GM12875 (cell line): Measurements from ENCODE around the gene ZNHIT3.

ENCODE experiments used
- H3K4me3 ChIP-seq: one replicate; pipeline ENCODE4 v1.5.1; 2011; ENCODE audit warnings: low read depth, low read length, control low read depth
- TF ChIP-seq, protein P1 (sequence below): IDR thresholded peaks from 2 replicates; pipeline ENCODE4 v1.5.1; 2011; ENCODE audit warnings: low read depth, mild to moderate bottlenecking, control low read depth, inconsistent platforms, low read length, moderate library complexity, borderline replicate concordance; ENCODE audit not compliant: insufficient read depth

The ZNHIT3 gene

DNA sequence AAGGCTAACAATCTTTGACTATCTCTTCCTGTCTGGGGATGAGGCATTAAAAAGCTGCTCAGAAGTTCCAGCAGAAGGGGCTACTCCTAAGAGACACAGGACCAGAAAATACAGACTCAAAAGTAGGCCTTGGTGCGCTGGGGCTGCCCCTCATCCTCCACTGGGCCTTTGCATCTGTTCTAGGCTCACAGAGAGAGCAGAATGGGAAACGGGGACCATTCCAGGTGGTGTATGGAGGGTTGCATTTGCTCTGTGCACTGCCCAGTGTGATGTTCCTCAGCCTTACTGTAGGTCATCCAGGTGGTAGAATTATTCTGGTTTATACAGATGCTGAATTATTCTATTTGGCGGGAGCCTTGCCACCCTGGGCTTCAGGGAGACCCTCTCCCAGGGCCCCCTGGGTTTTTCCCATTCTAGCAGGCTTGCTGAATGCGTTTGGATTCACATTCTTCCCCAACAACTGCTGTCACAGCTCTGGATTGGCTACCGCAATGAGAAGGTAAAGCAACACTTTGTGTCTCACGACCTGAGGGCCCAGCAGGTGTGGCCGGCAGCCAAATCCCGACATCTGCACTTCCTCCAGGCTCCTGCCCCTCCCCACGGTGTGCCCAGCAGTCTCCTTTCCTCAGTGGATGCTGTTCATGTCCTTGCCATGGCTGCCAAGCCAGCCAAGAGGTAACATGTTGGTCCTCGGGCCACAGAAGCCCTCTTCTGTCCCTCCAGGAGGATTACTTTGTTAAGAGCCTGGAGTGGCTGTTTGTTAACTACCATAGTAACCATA lies 25.0 kb upstream of the ZNHIT3 start:
- TF ChIP-seq, protein P1, sequence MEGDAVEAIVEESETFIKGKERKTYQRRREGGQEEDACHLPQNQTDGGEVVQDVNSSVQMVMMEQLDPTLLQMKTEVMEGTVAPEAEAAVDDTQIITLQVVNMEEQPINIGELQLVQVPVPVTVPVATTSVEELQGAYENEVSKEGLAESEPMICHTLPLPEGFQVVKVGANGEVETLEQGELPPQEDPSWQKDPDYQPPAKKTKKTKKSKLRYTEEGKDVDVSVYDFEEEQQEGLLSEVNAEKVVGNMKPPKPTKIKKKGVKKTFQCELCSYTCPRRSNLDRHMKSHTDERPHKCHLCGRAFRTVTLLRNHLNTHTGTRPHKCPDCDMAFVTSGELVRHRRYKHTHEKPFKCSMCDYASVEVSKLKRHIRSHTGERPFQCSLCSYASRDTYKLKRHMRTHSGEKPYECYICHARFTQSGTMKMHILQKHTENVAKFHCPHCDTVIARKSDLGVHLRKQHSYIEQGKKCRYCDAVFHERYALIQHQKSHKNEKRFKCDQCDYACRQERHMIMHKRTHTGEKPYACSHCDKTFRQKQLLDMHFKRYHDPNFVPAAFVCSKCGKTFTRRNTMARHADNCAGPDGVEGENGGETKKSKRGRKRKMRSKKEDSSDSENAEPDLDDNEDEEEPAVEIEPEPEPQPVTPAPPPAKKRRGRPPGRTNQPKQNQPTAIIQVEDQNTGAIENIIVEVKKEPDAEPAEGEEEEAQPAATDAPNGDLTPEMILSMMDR, result no peak
- H3K4me3 ChIP-seq, result no peak overlapping the region

DNA sequence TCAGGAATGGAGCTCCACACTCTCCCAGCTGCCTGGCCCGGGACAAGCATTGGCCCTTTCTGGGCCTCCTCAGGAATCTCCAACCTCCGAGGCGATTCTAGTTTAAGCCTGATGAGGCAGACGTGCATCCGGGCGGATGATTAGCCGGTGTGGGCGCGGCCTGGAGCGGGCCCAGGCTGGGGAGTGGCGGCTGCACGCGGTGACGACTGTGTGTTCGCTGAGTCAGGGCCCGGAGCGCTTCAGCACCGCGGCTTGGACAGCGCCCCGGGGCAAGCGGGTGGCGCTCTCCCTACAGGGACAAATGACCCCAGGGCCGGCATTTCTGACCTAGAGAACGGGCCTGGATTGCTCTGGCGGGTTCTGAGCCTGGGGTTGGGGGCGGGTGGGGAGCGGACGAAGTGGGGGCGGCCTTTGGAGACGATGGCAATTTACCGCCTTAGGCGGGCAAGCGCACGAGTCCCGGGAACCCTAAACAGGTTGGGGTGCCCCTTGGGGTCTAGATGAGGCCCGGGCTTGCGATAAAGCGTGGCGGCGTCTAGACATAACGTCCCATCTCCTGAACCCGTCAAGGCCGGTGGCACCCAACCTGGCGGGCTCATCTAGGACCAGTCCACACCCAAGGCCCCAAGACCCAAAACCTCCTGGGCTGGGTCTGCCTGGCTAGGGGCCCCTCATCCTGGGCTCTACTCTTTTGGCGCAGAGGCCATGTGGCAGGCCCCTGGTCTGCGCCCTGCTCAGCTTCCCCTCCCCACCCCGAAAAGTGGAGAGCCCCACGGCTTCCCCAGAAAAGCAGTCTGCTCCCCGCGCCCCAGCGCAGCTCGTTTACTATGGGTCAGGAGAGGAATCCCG lies 22.3 kb upstream of the ZNHIT3 start:
- TF ChIP-seq, protein P1, result no peak

DNA sequence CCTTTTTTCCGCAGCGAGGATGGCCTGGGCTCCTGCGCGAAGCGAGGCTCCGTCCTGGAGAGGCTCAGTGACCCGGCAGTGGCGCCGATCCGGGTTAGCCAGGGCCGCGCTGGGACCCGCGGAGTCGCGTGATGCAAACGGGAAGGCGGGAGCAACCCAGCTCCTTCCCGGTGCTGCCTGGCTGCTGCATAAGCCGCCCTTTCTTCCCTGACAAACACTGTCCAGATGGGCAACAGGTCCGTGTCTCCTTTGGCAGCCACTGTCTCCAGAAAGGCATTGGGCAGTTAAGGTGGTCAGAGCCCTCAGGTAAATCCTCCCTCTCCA lies 21.8 kb upstream of the ZNHIT3 start:
- H3K4me3 ChIP-seq, result no peak overlapping the region

More for the DNA sequence above, 22.3 kb upstream of the ZNHIT3 start:
- no peak overlapping the region for H3K4me3 ChIP-seq

DNA sequence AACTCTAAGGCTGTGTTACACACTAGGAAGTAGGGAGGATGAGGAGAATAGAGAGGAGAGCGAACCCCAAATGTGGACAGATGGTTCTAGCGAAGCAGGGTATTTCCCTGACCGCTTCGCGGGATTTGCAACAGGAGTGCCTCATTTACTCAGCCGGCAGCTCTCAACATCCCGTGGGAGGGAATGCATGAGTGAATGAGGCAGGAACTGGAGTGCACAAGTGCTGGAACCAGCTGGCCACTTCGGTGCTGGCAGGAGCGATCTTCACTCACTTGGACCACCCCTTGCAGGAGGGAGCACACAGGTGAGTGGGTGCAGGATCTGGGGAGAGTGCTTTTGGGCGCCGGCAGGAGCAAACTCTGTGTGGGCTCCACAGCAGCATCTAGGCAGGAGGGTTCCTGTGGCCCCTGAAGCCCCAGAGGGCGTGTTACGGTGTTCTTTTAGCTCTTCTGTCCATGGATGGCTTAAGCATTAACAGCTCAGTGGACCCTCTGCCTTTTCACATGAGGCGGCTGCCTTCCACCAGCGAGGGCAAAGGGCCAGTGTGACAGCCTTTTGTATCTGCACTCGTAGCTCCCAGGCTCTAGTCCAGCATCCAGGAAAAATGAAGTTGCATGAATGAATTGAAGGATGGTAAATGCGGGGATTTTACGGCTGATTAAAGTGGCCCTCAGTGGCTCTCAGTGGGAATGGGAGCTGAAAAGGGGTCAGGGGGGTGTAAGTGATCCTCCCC lies 17.4 kb upstream of the ZNHIT3 start:
- TF ChIP-seq, protein P1, result no peak

More for the DNA sequence above, 21.8 kb upstream of the ZNHIT3 start:
- TF ChIP-seq, protein P1, result no peak

DNA sequence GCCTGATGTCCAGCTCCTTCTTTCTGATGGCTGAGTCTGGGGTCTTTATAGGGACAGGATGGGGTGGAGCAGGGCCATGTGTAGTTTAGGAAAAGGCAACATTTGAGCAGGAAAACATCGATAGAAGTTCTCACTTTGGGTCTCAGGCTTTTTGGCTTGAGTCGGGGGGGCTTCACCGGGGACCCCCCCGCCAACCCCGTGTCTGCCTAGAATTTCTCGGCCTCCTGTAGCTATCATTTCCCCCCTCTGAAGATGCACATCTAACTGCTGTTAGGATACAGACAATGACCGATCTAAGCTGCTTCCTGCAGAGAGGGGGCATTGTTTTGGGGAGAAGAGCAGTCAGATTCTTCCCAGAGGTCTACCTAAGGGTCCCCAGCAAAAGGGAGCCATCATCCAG lies 16.7 kb upstream of the ZNHIT3 start:
- TF ChIP-seq, protein P1, result no peak

More for the DNA sequence above, 17.4 kb upstream of the ZNHIT3 start:
- no peak overlapping the region for H3K4me3 ChIP-seq

DNA sequence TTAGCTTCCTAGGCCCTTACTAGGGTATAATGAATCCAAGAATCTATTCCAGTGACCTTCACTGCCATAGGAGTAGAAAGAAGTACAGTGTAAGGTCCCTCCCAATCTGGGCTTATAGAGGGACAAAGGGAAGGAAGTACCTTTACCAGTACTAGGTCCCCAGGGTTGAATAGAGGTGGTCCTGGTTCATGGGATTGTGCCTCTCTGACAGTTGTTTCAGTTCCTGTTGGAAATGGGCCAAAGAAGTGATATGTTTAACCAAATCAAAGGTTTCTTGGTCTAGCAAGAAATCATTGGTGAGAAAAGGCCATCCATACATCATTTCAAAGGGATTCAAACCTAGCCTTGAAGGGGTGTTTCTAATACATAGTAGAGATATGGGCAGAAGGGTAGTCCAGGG lies 16.0 kb upstream of the ZNHIT3 start:
- no peak overlapping the region for H3K4me3 ChIP-seq
- TF ChIP-seq, protein P1, result no peak

More for the DNA sequence above, 16.7 kb upstream of the ZNHIT3 start:
- no peak overlapping the region for H3K4me3 ChIP-seq
